RWPE1 (cell line): Measurements from ENCODE around the gene BACH2.

Experiments used
- CTCF ChIA-PET: fragments of 350-600 bp; sonication (Branson Sonifier 250); formaldehyde crosslinking; extraction: SDS; loops from one replicate; lab custom pipeline; 2021; lab: Yijun Ruan, JAX
- POLR2A ChIA-PET: fragments of 400-600 bp; formaldehyde crosslinking; extraction: SDS; loops from one replicate; lab custom pipeline; 2020; ENCODE audit warnings: antibody characterized with exemption; ENCODE audit not compliant: low non-redundant PET; lab: Yijun Ruan, JAX
- DNase-seq: peaks from one replicate; pipeline ENCODE4 v3.0.0; 2012; ENCODE audit warnings: low spot score
- H3K27ac ChIP-seq: fragments of 450-650 bp; 2 replicates; pipeline ENCODE4 v1.5.1; 2017
- CTCF ChIP-seq: fragments of 450-650 bp; conservative IDR thresholded peaks from 2 replicates; pipeline ENCODE4 v1.5.1; 2017; ENCODE audit warnings: low read depth, mild to moderate bottlenecking

The BACH2 gene

GRCh38 chr6:90319044-90319443 is 22.4 kb upstream of the BACH2 start:
- POLR2A ChIA-PET: no interaction called here
- DNase-seq: no peak
- H3K27ac ChIP-seq: no peak overlapping the region
- TF ChIP-seq CTCF: no peak
- CTCF ChIA-PET: interaction anchor here (0.6 to 0.7 kb wide), 2 partner anchors 24 to 195 kb away, joined by 3 read pairs; no protein-coding TSS in a partner anchor

DNA sequence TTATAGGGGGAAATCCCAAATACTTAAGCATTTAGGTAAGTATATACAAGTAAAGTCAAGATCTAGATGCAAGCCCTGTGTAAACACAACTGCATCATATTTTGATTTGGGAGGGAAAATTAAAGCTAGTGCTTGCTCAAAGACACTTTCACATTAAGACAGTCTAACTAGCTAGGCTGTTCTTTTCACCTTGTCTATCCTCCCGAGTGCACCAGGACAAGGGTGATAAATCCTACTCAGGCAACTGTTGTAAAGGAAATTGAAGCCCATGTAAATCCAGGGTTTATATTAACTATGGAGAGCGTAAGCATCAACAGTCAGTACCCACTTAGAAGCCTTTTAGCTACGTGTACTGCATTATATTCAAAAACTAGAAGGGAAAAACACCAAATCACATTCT is 19.3 kb upstream of the BACH2 start:
- POLR2A ChIA-PET: no interaction called here
- no peak overlapping the region for H3K27ac ChIP-seq
- no peak for DNase-seq
- CTCF ChIA-PET: interaction anchor here (0.6 to 1.8 kb wide), 3 partner anchors 9 to 1126 kb away, joined by 3 to 5 read pairs (median 5); no protein-coding TSS in a partner anchor
- TF ChIP-seq CTCF: no peak

GRCh38 chr6:90315354-90315950 is 18.8 kb upstream of the BACH2 start:
- ChIA-PET CTCF (interaction anchor here (0.8 kb wide), 1 partner anchor 375 kb away, joined by 3 read pairs; no protein-coding TSS in a partner anchor), POLR2A (no interaction called here)
- DNase-seq: no peak
- no peak overlapping the region for H3K27ac ChIP-seq
- TF ChIP-seq CTCF: no peak

DNA sequence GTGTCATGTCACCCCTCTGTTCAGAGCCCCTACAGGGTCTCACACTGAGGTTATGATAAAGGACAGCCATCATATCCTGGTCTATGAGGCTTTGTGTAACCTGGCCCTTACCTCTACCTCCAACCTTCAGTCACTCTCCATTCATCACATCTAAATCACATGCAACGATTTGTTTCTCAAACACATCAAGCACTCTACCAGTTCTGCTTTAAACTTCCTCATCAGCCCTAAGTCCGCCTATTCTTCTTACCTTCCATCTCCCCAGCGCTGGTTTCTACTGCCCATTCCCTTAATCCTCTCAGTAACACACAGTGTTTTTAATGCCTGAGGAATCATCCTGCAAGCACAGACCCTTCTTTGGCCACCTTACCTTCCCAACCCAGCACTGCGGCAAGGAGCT is 17.9 kb upstream of the BACH2 start:
- CTCF ChIA-PET: no interaction called here
- no peak for TF ChIP-seq CTCF
- H3K27ac ChIP-seq: no peak overlapping the region
- no peak for DNase-seq
- POLR2A ChIA-PET: no interaction called here

DNA sequence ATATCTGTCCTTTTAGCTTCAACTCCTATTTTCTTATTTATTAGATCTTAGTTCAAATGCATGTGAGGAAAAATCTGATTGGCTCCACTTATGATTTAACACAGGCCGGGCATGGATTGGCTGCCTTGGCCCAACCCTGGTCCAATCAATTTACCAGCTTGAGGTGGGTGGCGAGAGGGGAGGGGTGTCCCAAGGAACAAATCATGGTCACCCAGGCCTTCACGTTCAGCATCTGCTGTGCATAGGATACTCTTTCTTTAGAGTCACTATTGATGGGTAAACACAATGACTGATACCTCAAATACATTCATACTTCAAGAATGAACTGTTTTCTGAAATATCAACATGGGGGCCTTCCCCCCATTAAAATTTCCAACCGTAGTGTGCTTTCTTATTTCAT is 14.9 kb upstream of the BACH2 start:
- H3K27ac ChIP-seq: no peak overlapping the region
- TF ChIP-seq CTCF: no peak
- POLR2A ChIA-PET: no interaction called here
- CTCF ChIA-PET: no interaction called here
- no peak for DNase-seq

GRCh38 chr6:90305800-90306448 is 9.3 kb upstream of the BACH2 start:
- no peak for DNase-seq
- ChIA-PET CTCF (no interaction called here), POLR2A (no interaction called here)
- H3K27ac ChIP-seq: no peak overlapping the region
- no peak for TF ChIP-seq CTCF
